KMS-11 (cell line): ENCODE measurements around the gene ADIPOR2.
"Not testable (repeated sequence)": the region's sequence is repeated elsewhere in the genome, so short reads cannot be mapped to it uniquely, and the experiment has no call there.

Experiments used
- H2AFZ ChIP-seq: fragments of 200-600 bp; sonication (generic); 2 replicates; pipeline ENCODE4 v1.6.1; 2016; ENCODE audit warnings: antibody characterized with exemption, mixed run types, low read depth
- H3K27ac ChIP-seq: fragments of 200-600 bp; sonication (generic); 2 replicates; pipeline ENCODE4 v1.6.1; 2016; ENCODE audit warnings: mild to moderate bottlenecking, mixed run types
- H3K27me3 ChIP-seq: fragments of 200-600 bp; sonication (generic); 2 replicates; pipeline ENCODE4 v1.6.1; 2017; ENCODE audit warnings: mild to moderate bottlenecking, low read depth, mixed run types, moderate library complexity; ENCODE audit not compliant: insufficient read depth
- H3K36me3 ChIP-seq: fragments of 200-600 bp; sonication (generic); 2 replicates; pipeline ENCODE4 v1.6.1; 2017; ENCODE audit warnings: mild to moderate bottlenecking, mixed run types; ENCODE audit not compliant: insufficient read depth
- H3K4me1 ChIP-seq: fragments of 200-600 bp; sonication (generic); 2 replicates; pipeline ENCODE4 v1.6.1; 2016; ENCODE audit warnings: mild to moderate bottlenecking, low read depth, mixed run types; ENCODE audit not compliant: poor library complexity, severe bottlenecking
- H3K4me2 ChIP-seq: fragments of 200-600 bp; sonication (generic); 2 replicates; pipeline ENCODE4 v1.7.0; 2016; ENCODE audit warnings: mild to moderate bottlenecking, mixed run types
- H3K4me3 ChIP-seq: fragments of 200-600 bp; sonication (generic); IDR thresholded peaks from 2 replicates; pipeline ENCODE4 v1.6.1; 2017; ENCODE audit warnings: low read depth, low read length, mixed read lengths; ENCODE audit not compliant: insufficient read depth
- H3K79me2 ChIP-seq: fragments of 200-600 bp; sonication (generic); 2 replicates; pipeline ENCODE4 v1.6.1; 2016; ENCODE audit warnings: low read depth, mixed run types; ENCODE audit not compliant: insufficient read depth
- H3K9ac ChIP-seq: fragments of 200-600 bp; sonication (generic); 2 replicates; pipeline ENCODE4 v1.6.1; 2016; ENCODE audit warnings: mild to moderate bottlenecking, mixed run types
- H4K20me1 ChIP-seq: fragments of 200-600 bp; sonication (generic); 2 replicates; pipeline ENCODE4 v1.6.1; 2016; ENCODE audit warnings: mild to moderate bottlenecking, mixed run types; ENCODE audit not compliant: insufficient read depth
- TF ChIP-seq, protein P1 (sequence below): fragments of 200-600 bp; sonication (generic); conservative IDR thresholded peaks from 2 replicates; pipeline ENCODE4 v1.6.1; 2017; ENCODE audit warnings: low read depth, mild to moderate bottlenecking, antibody characterized with exemption, low read length, moderate library complexity, mixed read lengths

ADIPOR2 gene

DNA sequence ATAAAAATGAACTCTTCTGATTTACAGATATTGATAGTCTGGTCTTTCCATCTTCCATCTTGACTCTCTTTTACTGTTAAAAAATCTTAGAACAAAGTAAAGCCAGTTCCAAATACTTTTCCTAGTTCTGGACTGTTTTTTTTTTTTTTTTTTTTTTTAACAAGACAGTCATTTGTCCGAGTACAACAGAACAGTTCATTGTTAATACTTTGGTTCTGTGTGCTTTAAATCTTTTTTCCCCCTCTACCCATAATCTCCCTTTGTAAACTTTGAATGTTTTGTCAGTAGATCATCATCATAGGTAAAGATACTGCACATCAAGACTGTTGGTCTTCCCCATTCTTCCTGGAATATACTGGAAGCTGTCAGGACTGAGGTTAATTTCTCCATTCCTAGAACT is 38.0 kb downstream of the ADIPOR2 start:
- no peak overlapping the region for H3K4me3 ChIP-seq

DNA sequence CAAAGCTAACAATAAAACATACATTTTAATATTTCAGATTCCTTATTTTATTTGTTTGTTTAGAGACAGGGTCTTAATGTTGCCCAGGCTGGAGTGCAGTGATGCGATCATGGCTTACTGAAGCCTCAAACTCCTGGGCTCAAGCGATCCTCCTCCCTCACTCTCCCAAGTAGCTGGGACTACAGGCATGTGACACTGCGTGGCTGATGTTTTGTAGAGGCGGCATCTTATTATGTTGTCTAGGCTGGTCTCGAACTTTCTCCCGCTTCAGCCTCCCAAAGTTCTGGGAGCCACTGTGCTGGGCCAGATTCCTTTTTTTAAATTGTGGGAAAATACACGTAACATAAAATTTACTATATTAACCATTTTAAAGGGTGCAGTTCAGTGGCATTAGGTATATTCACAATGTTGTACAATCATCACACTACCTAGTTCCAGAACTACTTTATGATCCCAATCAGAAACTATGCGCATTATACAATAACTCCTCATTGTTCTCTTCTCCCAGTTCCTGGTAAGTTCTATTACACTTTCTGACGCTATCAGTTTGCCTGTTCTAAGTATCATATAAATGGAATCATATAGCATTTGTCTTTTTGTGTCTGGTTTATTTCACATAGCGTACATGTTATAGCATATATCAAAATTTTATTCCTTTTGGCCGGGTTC is 40.3 kb downstream of the ADIPOR2 start:
- Histone ChIP-seq H3K4me3 (no peak overlapping the region), H3K79me2 (no peaks in the 10 kb centered on the region), H2AFZ (no peak overlapping the region), H3K27ac (no peak overlapping the region), H3K9ac (no peak overlapping the region), H3K4me1 (no peaks in the 10 kb centered on the region), H3K4me2 (no peak overlapping the region), H3K36me3 (no peaks in the 10 kb centered on the region), H4K20me1 (no peaks in the 10 kb centered on the region), H3K27me3 (no peaks in the 10 kb centered on the region)
- TF ChIP-seq, protein P1, sequence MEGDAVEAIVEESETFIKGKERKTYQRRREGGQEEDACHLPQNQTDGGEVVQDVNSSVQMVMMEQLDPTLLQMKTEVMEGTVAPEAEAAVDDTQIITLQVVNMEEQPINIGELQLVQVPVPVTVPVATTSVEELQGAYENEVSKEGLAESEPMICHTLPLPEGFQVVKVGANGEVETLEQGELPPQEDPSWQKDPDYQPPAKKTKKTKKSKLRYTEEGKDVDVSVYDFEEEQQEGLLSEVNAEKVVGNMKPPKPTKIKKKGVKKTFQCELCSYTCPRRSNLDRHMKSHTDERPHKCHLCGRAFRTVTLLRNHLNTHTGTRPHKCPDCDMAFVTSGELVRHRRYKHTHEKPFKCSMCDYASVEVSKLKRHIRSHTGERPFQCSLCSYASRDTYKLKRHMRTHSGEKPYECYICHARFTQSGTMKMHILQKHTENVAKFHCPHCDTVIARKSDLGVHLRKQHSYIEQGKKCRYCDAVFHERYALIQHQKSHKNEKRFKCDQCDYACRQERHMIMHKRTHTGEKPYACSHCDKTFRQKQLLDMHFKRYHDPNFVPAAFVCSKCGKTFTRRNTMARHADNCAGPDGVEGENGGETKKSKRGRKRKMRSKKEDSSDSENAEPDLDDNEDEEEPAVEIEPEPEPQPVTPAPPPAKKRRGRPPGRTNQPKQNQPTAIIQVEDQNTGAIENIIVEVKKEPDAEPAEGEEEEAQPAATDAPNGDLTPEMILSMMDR = no peak

More for the DNA sequence above, 38.0 kb downstream of the ADIPOR2 start:
- Histone ChIP-seq H4K20me1 (peaks cover 4% of the 10 kb centered on the region; the same call in 1 of the 2 replicates), H3K27me3 (no peaks in the 10 kb centered on the region), H3K4me1 (peaks cover 16% of the 10 kb centered on the region), H3K36me3 (no peaks in the 10 kb centered on the region), H3K9ac (no peak overlapping the region), H2AFZ (no peak overlapping the region), H3K4me2 (no peak overlapping the region), H3K79me2 (peaks cover 10% of the 10 kb centered on the region; the same call in 1 of the 2 replicates), H3K27ac (no peak overlapping the region)
- TF ChIP-seq, protein P1 = no peak

DNA sequence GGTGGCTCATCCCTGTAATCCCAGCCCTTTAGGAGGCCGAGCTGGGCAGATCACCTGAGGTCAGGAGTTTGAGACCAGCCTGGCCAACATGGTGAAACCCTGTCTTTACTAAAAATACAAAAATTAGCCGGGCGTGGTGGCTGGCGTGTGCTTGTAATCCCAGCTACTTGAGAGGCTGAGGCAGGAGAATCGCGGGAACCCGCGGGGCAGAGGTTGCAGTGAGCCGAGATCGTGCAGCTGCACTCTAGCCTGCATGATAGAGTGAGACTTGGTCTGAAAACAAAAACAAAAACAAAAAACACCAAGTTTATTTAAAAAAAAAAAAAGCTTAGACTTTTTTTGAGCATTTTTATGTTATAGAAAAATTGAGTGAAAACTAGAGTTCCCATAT is 40.8 kb downstream of the ADIPOR2 start:
- H3K36me3 ChIP-seq, H3K4me2 ChIP-seq, H4K20me1 ChIP-seq, H3K79me2 ChIP-seq, H3K9ac ChIP-seq, H3K27ac ChIP-seq, H2AFZ ChIP-seq, H3K4me1 ChIP-seq, H3K4me3 ChIP-seq, H3K27me3 ChIP-seq: not testable (repeated sequence)

DNA sequence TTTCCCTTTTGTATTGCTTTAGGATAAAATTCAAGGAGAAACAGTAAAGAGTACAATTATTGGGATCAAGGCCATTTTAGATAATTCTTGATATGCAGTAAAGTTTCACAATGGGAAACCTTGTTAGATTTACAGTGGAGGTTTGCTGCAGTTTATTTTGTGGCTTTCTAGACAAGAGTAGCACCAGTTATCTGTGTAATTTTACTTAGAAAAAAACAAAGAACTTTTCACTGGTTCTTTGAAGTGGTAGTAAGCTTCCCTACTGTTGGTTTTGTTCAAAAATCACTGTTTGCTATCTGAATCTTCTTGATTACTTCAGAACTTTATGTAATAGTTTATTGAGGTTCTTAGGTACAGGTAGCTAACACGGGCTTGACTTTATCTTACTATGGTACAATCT is 42.0 kb downstream of the ADIPOR2 start:
- H3K4me2 ChIP-seq = no peak overlapping the region
- H3K36me3 ChIP-seq = no peaks in the 10 kb centered on the region
- H3K4me3 ChIP-seq = no peak overlapping the region
- no peak overlapping the region for H3K27ac ChIP-seq
- TF ChIP-seq, protein P1 = no peak
- H3K79me2 ChIP-seq = peaks cover 12% of the 10 kb centered on the region; the same call in 1 of the 2 replicates
- H2AFZ ChIP-seq = no peak overlapping the region
- H3K4me1 ChIP-seq = no peaks in the 10 kb centered on the region
- H3K27me3 ChIP-seq = no peaks in the 10 kb centered on the region
- H4K20me1 ChIP-seq = no peaks in the 10 kb centered on the region
- H3K9ac ChIP-seq = no peak overlapping the region

DNA sequence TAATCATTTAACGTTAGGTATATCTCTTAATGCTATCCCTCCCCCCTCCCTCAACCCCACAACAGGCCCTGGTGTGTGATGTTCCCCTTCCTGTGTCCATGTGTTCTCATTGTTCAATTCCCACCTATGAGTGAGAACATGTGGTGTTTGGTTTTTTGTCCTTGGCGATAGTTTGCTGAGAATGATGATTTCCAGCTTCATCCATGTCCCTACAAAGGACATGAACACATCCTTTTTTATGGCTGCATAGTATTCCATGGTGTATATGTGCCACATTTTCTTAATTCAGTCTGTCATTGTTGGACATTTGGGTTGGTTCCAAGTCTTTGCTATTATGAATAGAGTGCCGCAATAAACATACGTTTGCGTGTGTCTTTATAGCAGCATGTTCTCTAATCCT is 42.8 kb downstream of the ADIPOR2 start:
- not testable (repeated sequence) for H3K27me3 ChIP-seq, H3K27ac ChIP-seq, H3K4me1 ChIP-seq, H2AFZ ChIP-seq, H3K9ac ChIP-seq, H4K20me1 ChIP-seq, H3K4me2 ChIP-seq, H3K4me3 ChIP-seq, H3K36me3 ChIP-seq
- H3K79me2 ChIP-seq = peaks cover 19% of the 10 kb centered on the region; the same call in 1 of the 2 replicates
